ENCODE data around the gene SMARCA4. TPM values are rescaled to one million over a fixed set of nuclear protein-coding genes. Genes with fewer than 3 reads are reported as not detected.

Gene SMARCA4
- total RNA-seq, 1 donor from 2014 or later = 74.2 TPM

GRCh38 chr19:11038511-11038910 lies 77.7 kb downstream of the SMARCA4 start:
- DNase-seq = no peak

- no peak for DNase-seq
These were observed 80.4 kb downstream of the SMARCA4 start for GRCh38 chr19:11041194-11041593.

GRCh38 chr19:11041966-11042627 lies 81.3 kb downstream of the SMARCA4 start:
- DNase-seq = no peak

GRCh38 chr19:11044431-11044830 lies 83.6 kb downstream of the SMARCA4 start:
- DNase-seq = no peak

- no peak for DNase-seq
These were observed 84.7 kb downstream of the SMARCA4 start for GRCh38 chr19:11045536-11045935.

- DNase-seq = no peak
These were observed 86.0 kb downstream of the SMARCA4 start for GRCh38 chr19:11046605-11047354.

- no peak for DNase-seq
These were observed 87.0 kb downstream of the SMARCA4 start for GRCh38 chr19:11047866-11048265.

- no peak for DNase-seq
These were observed 89.7 kb downstream of the SMARCA4 start for GRCh38 chr19:11050323-11051114.

- no peak for DNase-seq
These were observed 93.0 kb downstream of the SMARCA4 start for GRCh38 chr19:11053817-11054195.

- no peak for DNase-seq
These were observed 93.4 kb downstream of the SMARCA4 start for GRCh38 chr19:11054200-11054599.

GRCh38 chr19:11054628-11055027 lies 93.8 kb downstream of the SMARCA4 start:
- no peak for DNase-seq

- no peak for DNase-seq
These were observed 97.6 kb downstream of the SMARCA4 start for GRCh38 chr19:11058246-11059030.

- DNase-seq = no peak
These were observed 98.9 kb downstream of the SMARCA4 start for GRCh38 chr19:11059511-11060358.

GRCh38 chr19:11061952-11062351 lies 101.1 kb downstream of the SMARCA4 start:
- no peak for DNase-seq

GRCh38 chr19:11063434-11063833 lies 102.6 kb downstream of the SMARCA4 start:
- no peak for DNase-seq

GRCh38 chr19:11064831-11065303 lies 104.0 kb downstream of the SMARCA4 start:
- no peak for DNase-seq

- DNase-seq = no peak
These were observed 105.5 kb downstream of the SMARCA4 start for GRCh38 chr19:11066326-11066725.

- no peak for DNase-seq
These were observed 106.7 kb downstream of the SMARCA4 start for GRCh38 chr19:11067356-11068113.

GRCh38 chr19:11069561-11069960 lies 108.7 kb downstream of the SMARCA4 start:
- DNase-seq = no peak

- DNase-seq = no peak
These were observed 109.3 kb downstream of the SMARCA4 start for GRCh38 chr19:11070123-11070522.

GRCh38 chr19:11073568-11073967 lies 112.7 kb downstream of the SMARCA4 start:
- DNase-seq = no peak

All from dermis blood vessel endothelial cell (primary cell).